Activated naive CD4-positive, alpha-beta T cell (primary cell): ENCODE data around the gene PCDHGA1.
A peak's percentile ranks its signal among the peaks of the same experiment; 100 is the strongest.

Source experiments
- DNase-seq, 4 experiments: peaks; one replicate each; lab custom pipeline; 2025; lab: John Stamatoyannopoulos, UW

Gene PCDHGA1

DNA sequence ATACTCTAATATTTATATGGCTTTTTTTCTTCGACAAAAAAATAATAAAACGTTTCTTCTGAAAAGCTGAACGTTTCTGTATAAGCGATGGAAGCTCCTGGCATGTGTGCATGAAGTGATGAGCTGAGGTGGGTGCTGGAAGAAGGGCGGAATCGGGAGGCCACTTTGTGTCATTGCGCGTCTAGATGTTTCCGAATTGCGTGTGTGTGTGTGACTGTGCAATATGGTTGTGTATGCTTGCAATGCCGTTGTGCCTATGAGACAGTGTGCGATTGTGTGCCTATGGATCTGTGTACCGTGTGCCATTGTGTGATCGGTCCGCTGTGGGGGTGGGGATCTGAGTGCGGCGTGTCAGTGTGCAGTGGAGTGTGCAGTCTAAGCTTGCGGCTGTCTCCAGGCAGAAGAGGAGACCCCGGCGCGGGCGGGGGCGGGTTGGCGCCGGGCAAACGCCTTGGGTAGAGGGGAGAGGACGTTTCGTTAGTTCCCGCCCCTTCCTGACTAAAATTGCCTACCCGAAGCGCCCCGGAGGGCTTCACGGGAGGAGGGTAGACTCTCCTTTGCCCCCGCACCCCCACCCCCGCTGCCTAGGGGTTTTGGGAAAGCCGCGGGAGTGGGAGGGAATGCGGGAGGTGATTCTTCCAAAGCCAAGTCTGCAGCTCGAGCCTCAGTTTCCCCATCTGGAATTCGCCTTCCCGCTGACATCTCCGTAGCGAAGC is 182.8 kb downstream of the PCDHGA1 start:
- DNase-seq = peak in 2 of 4 experiments; percentile 6 to 18

DNA sequence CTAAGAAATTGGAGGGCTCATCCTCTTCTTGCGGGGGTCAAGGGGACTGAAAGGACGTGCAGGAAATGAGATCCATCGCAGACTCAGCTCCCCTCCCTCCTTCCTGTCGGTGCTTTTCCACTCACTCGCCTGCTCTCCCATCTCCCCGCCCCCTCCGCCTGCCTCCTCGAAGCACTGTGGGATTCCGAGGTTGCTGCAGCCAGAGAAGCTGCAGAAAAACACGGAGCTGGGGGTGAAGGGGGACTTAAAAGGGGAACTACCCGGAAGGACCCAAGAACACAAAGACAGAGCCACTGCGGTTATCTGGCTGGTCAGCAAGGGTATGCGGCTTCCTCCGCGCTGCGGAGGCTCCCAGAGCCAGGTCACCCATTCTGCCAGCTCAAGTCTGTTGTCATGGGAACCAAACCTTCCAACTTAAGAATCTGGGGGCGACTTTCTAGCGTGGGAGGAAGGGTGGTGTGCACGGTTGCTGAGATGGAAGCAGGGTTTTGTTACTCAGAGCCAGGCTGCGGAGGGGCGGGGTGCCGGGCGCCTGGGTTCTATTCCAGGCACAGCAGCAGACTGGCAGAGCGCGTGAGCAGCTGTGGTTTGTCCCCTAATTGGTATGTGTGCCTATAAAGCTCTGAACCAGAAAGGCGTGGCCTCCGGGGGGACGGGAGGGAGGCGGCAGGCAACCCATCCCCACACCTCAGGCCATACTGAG is 183.5 kb downstream of the PCDHGA1 start:
- peak in 3 of 4 experiments; percentile 8 to 19 (median 18) for DNase-seq

DNA sequence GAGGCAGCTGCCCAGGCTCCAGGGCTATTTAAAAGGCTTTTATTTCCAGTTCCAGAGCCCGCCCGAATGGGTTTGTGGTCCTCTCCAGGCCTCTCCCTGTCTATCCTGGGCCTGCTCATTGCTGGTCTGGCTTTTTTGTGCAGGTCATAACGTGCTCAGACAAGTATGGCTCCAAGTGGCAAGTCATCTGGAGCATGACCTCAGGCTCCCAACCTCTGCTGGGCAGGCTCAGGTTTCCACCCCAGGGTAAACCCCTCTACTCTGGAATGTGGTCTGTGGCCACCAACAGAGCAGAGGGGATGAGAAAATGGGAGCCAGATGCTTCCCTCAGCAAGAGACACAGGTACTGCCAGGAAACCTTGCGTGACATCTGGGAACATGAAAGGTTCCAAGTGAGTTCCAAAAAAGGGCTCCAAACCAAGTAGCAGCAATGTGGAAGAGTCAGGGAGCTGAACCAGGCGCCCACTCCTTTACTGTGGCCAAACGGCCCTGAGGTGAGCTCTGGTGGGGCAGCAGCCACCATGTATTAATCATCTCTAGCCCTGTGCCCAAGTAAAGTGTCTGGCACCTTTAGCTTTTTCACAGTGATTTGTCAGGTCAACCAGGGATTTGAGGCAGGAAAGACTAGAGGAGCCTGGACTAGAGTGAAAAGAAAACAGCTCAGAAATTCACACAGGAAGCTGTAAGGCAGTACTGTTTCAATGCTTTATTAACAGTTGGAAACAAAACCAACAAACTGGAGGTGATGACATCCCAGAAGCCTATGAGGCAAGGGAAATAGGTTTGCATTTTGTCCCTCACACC is 184.2 kb downstream of the PCDHGA1 start:
- no peak for DNase-seq

- DNase-seq = no peak
Measured at GRCh38 chr5:141515141-141515540, 184.8 kb downstream of the PCDHGA1 start.

DNA sequence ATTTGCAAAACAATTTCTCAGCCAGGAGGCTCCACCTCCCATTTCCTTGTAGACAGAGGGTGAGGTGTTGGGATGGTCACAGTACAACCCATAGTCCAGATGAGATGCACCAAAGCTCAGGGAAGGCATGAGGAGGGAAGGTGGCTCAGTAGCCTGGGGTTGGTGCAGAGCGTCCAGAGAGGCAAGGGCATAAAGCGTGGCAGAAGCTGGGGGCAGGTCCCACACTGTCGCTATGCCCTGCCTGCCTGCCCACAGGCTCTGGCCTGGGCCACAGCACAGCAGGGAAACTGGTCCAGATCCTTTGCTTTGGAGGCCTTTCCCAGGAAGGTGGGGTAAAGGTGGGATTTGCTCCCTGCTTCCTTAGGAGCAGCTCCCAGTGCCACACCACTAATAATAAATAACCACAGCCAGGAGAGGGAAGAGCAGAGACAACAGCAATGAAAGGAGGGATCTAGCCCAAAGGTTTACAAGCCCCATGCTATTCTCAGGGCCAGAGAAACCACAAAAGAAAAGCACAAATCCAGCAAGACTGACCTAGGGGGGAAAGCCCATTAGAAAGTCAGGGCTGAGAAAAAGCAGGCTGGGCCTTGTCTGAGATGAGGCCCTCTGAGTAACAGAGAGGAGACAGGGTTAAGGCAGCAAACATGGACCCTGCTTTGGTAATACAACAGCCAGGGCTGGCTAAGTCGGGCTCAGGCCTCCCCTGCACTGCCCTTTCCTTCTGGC is 185.8 kb downstream of the PCDHGA1 start:
- no peak for DNase-seq

- DNase-seq = no peak
Measured at GRCh38 chr5:141516672-141517025, 186.3 kb downstream of the PCDHGA1 start.

- DNase-seq = no peak
Measured at GRCh38 chr5:141517312-141517711, 187.0 kb downstream of the PCDHGA1 start.

DNA sequence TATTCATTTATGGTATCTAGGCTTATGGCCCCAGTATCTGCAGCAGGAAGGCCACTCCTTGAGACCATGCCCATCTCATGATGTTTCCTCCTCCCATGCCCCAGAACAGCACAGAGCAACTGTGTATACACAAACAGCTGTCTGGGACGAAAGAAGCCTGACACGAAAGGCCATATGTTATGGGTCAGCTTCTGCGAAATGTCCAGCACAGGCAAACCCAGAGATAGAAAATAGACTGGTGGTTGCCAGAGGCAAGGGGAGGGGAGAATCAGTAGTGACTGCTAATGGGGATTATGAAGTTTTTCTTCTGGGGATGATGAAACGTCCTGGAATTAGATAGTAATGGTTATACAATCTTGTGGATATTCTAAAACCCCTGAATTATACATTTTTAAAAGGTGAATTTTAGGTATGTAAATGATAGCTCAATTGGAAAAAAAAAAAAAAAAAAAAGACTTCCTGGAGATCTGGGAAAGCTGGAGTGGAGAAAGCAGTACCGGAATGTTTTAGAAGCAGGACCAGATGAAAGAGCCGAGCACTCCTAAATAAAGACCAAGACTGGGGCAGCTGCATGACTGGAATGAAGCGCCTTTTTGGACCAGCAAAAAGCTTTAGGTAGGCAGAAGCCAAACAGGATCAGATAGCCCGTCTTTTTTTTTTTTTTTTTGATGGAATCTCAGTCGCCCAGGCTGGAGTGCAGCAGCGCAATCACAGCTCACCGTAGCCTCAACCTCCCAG is 187.7 kb downstream of the PCDHGA1 start:
- DNase-seq = no peak

- DNase-seq = no peak
Measured at GRCh38 chr5:141518618-141519015, 188.3 kb downstream of the PCDHGA1 start.

DNA sequence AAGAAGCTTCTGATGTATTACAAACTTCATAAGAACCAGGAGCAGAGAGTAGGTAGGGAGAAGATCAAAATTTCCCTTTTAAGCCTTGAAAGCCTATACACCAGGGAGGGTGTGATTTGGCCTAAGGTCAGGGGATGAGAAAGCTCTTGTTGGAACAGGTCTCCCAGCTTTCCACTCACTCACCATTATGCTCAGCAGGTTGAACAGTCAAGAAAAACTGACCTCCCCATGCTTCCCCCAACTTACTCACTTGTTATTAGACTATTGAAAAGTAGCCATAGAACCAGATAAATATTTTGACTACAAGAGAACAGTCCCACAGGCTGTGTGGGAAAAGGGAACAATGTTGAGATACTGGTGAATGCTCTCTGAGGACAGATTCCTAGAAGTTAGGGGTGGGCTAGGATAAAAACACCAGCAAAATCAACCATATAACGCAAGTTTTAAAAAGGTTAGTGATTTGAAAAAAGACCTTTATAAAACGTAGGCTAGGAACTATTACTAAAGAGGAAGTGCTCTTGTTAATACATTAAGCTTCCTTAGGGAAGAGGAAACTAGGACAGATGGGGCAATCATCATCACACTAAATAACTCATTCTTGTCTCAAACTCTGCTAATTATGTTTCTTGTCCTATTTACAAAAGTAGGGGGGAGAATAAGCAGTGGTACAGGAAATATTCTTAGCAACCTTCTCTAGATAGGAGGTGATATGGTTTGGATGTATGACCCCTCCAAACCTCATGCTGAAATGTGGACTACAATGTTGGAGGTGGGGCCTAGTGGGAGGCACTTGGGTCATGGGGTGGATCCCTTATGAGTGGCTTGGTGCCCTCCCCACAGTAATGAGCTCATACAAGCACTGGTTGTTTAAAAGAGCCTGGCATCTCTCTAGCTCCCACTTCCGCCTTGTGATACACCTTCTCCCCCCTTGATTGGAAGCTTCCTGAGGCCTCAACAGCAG is 189.6 kb downstream of the PCDHGA1 start:
- no peak for DNase-seq

DNA sequence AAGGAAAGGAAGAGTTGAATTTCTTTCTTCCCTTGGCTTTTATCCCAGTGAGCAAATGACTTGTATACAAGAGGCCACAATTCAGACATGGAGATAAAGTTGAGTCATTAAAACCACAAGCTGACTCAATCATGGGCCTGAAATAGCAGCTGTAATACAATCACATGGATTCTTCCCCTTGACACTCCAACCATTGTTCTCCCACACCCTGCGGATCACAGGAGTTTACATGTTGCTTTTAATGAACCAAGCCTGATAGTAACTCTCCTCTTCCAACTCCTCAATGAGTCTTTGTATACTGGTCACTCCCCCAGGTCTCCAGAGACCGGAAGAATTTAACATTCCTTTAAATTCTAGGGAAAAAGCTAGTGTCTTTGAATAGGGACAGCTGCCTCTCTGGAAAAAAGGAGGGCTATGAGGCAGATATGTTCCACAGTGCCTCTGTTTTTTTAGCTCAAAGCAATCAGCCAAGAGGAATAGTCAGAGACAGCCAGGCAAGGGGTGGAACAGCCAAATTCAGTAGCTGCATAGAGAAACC is 191.0 kb downstream of the PCDHGA1 start:
- DNase-seq = no peak

DNA sequence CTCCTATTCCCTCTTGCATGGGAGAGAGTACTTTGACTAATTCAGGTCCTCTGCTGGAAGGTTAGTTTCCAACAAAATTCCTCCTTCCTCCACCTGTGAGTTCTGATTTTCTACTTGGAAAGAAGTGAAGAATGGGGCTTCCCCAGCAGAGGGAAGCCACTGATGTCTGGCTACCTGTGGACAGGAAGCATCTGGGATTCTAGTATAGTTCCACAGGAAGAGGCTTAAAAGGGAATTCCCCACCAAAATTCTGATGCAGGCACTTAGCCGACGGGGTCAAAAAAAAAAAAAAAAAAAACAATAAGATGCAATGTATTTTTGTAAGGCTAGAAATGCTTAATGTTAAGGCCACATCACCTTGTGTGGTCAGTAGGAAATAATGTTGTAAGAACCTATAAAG is 192.0 kb downstream of the PCDHGA1 start:
- no peak for DNase-seq

- no peak for DNase-seq
Measured at GRCh38 chr5:141523991-141524390, 193.7 kb downstream of the PCDHGA1 start.

DNA sequence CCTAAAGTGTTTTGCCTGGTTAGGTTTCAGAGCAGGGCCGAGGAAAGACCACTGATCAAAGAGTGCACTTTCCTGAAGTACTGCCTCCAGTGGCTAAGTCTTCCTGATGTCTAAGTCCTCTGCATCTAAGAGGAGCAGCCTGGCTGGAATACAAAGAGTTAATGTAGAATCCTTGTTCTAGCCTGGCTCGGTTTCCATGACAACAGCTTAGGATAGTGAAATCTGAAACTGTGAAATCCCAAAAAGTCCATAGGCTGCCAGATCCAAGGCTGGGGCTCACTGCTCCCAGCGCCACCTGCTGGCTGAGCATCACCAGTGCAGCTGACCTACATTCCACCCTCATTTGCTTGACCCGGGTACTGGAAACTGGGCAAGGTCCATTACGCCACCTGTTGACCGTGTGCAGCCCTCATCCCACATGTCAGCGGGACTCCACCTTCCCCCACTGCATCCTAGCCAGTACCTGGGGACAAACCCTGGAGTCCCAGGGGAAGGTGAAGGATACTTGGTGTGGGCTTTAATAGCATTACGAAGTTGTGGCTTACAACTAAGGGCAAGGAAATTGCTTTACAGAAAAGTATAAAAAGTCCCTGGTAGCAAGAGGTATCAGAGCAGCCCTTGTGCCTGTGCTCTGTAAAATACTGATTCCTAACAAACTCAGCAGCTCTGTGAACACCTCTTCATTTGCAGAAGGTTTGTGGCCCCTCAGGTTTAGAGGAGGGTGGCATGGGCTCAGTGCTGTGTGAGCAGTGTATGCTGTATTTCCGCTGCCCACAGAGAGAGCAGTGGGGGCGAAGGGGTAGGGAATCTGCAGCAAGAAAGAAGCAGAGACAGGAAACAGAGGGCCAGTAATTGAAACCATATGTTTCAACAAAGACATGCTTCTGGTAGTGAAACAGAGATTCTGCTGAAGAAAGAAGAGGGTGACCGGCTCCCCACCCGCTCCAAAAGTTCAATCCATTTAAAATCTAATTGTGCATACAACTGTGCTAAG is 194.6 kb downstream of the PCDHGA1 start:
- peak in 2 of 4 experiments; percentile 11 to 47 for DNase-seq

DNA sequence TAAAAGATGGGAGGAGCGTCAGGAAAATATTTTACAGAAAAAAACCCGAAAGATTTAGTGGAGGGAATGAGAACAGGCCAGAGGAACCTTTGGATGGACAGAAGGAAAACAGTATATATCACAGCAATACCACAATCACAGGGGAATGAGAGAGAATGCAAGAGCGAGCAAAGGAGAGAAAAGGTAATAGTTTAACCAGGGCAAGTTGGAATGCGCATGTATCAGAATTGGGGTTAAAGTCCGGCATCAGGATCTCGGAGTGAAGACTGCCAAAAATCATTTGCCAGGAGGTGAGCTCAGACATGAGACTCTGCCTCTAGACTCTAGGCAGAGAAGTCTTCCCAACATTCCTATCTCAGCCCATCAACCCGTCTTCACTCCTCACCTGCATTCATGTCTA is 195.3 kb downstream of the PCDHGA1 start:
- no peak for DNase-seq

GRCh38 chr5:141527426-141527825 is 197.1 kb downstream of the PCDHGA1 start:
- DNase-seq = no peak

DNA sequence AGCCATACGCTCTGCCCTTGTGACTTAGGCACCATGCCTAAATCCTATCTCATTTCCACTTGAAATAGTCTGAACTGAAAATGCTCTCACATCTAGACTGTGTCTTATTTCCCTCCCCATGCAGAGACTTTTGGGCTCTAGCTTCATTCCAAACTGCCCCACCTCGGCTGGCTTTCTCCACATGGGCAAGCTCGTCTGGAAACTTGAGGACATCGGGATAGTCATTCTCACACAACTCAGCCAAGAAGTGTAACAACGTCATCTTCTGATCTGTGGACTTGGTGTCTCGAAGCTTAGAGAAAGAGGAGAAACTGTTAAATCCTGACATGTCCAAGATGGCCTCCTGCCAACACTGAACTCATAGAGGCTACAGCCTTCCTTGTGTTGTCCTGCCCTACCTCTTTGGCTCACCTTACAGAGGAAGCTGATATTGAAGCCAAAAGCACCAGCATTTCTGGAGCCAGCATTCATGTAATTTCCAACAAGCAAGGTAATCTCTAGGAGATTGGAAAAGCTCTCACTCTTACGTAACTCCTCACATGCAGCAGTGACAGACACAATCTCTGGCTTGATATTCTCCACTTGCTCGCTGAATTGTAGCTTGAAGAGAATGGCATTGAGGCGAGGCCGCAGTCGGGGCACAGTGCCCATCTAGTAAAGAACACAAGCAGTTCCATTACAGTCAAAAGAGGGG is 198.1 kb downstream of the PCDHGA1 start:
- no peak for DNase-seq

GRCh38 chr5:141529002-141529401 is 198.7 kb downstream of the PCDHGA1 start:
- no peak for DNase-seq
